Measurements from ENCODE around the gene COQ10A. TPM values are rescaled to one million over a fixed set of nuclear protein-coding genes. Genes with fewer than 3 reads are reported as not detected.

The COQ10A gene
- 3.1 TPM for total RNA-seq

DNA sequence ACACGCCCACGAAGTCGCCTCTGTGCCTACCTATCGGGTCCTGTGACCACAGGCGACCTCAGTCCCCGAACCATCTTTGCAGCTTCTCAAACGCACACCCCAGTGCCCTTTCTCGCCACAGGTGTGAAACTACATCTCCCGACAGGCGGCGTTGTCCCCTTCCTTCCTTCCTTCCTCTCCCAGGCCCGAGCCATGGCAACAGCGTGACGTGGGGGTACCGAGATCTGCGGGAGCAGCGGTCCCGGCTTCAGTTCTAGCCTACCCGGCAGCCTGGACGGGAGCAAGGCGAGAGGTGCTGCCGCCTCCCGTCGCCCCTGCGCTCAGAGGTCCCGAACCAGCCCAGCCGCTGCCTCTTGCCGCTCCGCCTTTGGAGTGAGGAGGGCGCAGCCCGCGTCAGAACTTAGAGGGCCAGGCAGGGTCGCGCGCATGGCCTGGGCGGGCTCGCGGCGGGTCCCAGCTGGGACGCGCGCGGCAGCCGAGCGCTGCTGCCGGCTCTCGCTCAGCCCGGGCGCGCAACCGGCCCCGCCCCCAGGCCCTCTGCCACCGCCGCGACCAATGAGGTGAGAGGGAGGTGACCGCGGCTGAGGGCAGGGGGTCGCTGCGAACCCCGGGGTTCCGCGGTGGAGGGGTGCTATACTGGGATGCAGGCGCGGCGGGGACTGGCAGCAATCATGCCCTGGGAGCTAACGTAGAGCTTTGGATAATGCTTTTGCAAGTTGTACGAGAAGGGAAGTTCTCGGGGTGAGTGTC is at the start of gene COQ10A:
Gene COQ10A (plus strand): TSS at position 250 of the 750 bp plus-strand sequence. CDS start 177 bp downstream, at position 427.
- ATAC-seq = peak; percentile 89

DNA sequence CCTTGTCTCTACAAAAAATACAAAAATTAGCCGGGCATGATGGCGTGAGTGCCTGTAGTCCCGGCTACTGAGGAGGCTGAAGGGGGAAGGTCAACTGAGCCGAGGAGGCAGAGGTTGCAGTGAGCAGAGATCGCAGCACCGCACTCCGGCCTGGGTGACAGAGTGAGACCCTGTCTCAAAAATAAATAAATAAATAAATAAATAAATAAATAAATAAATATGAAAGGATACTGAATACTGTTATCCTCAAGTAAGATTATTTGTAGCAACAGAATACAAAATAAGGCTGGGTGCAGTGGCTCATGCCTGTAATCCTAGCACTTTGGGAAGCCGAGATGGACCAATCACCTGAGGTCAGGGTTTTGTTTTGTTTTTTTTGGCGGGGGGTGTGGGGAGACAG is 46.9 kb upstream of the COQ10A start:
- no peak for ATAC-seq

DNA sequence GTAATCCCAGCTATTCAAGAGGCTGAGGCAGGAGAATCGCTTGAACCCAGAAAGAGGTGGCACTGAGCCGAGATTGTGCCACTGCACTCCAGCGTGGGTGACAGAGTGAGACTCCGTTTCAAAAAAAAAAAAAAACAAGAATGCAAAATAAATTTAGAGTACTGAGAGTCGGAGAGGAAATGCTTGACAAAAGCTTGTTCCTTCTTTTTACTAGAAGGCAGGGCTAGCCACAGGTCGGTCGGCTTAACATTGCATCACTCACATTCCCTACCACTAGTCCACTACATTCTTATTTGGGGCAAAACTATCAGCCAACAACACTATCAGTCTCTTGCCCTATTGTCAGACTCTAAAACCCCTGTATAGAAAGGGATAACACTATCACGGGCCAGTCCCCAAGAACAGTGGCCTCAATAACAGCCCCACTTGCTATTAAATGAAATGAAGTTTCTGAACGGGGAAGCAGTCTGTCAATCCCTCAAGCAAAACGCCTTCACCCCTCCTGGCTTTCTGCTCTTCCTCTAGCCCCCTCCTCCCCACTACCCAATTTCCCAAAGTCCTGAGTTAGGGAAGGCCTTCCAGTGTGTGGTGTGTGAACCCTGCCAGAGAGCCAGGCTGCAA is 46.0 kb upstream of the COQ10A start:
- no peak for ATAC-seq

DNA sequence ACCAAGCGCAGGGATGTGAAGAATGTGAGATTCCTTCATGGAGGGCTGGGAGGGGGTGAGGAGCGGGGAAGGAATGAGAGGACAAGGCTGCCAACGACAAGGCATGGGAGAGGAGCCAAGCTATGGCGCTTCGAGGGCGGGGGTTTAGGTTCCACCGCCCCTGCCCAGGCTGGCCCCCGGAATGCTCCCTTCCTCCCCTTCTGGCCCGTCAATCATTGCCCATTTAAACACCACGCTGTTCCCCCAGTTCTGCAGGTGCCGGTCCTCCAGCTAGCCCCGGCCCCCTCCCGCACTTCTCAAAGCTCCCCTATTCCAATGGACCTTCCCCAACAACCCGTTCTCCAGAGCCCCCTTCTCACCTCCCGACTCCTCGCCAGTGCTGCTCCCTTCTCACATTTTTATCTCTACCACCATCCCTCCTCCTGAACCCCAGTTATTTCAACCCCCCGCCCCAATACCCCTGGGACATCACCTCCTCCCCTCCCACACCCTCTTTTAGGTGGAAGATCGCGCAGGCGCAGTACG is 45.4 kb upstream of the COQ10A start:
- peak; percentile 1 for ATAC-seq

DNA sequence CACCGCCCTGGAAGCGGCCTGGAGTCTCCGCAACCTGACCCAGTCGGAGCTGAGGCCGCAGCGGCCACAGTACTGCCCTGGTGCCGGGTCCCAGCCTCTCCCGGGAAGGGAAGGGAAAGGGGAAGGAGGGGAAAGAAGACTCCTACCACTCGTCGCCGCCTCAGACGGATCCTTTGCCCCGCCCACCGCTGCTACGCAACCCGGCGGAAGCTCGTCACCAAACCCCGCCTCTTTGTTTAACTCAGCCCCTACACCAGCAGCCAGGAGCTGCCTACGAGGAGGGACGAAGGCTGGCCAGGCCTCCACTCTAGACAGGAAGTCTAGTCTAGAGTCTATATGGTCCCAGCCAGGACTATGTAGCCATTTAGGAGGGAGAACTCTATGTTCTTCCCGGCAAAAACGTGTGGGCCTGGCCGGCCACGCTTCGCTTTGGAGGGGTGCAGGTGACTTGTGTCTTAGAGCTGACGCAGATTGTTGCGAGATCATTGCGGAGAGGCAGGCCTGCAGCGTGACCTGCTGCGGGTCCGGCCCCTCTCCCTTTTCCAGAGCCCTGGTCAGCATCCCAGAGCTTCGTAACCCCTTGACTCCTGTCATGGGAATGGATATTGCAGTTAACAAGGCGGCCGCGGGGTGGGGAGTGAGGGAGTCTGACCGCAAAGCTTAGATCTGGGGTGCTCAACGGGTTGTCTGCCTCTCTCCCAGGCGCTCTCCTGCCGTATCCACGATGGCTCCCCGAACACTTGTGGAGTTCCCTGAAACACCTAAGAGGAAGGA is 44.8 kb upstream of the COQ10A start, which contains the start of gene RNF41:
Gene RNF41 (minus strand): TSS at position 166 of the 774 bp plus-strand sequence. CDS start 7,875 bp downstream, outside the sequence.
- ATAC-seq = peak; percentile 92

DNA sequence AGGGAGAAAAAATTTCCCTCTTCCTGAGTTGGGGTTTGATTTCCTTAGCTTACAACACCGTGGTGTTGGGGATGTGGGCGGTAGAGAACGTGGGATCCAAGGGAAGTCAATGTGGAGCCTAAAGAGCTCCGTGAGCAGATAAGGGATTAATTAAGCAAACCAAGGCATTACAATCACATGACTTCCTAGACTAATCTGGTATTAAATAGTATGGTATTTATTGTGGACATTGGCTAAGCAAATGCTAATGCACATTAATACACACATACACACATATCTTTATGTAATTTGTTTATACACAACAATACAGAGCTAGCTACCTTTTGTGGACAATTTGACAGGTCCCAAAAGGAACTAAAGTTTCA is 44.2 kb upstream of the COQ10A start:
- no peak for ATAC-seq

DNA sequence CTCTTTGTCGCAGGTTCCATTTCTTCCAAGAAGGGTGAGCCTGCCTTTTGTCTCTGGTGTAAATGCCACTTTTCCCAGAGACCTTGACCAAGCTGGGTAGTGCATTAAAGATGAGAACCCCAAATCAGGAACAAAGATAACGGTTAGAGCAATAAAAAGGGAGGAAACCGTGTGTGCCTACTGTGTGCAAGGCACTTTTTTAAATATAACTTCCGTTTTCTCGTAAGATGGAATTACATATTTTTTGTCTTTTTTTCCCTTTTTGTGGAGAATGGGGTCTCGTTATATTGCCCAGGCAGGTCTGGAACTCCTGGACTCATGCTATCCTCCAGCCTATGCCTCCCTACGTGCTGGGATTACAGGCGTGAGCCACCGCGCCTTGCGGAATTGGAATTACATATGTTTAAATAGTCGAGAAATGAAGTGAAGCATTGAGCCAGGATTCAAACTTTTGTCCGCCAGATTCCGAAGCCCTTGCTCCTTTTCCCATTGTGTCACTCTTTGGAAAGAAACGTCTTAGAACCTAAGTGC is 43.1 kb upstream of the COQ10A start:
- no peak for ATAC-seq

DNA sequence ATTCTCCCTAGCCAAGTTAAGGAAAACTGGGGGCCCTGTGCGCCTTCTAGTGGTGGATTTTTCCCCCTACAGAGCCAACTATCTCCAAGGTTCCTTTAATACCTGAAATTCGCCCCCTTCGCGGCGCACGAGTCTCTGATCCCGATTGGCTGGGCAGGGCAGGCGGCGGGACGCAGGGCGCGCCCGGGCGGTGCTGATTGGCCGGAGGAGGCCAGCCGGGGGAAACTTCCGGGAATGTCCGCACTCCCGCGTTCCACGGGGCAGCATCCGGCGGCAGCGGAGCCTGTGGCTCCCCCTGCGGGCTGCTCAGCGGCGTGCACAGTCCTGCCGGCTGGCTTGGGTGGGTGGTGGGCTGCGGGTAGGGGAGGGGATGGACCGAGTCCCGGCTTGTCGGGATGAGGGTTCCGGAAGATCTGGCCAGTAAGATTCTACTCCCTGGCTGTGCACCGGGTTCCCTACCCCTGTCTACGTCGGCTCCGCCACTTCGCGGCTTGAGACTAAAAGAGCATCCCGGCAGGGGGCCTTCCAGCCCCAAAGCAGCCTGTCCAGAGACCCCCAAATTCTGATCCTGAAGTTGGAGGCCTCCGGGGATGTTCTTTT is 42.5 kb upstream of the COQ10A start, which contains the start of gene NABP2:
Gene NABP2 (plus strand): TSS at position 241 of the 600 bp plus-strand sequence. CDS start 515 bp downstream, outside the sequence.
- peak; percentile 90 for ATAC-seq

DNA sequence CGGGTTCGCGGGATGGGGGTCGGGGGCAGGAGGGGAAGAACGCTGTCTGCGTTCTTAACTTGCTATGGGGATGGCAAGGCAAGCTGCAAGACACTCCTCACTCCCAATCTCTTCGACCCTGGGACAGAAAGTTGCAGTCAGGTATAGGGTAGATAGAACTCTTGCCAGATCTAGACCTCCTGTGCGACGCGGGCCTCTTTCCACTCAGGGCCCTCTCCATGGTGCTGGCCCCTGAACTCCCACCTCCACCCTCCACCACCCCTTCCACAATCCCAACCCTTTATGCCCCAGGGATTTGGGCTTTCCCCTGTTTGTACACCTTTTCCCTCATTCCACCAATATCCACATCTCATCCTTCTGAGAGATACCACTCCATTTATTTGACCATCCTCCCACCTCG is 41.8 kb upstream of the COQ10A start:
- no peak for ATAC-seq

DNA sequence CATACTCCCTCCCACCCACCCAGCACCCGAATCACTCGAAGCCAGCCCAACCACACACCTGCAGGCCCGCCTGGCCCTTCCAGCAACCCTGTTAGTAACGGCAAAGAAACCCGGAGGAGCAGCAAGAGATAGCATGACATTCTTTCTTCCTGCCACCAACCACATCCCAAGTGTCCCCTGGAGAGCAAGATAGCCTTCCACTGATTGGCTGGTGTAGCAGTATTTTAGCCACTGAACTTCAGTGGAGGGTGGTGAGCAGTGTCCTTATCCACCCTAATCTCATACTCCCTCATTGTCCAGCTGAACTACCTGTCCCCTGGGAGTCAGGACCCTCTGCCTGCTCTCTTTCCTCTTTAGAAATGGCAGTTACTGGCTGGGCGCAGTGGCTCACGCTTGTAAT is 37.7 kb upstream of the COQ10A start:
- no peak for ATAC-seq

DNA sequence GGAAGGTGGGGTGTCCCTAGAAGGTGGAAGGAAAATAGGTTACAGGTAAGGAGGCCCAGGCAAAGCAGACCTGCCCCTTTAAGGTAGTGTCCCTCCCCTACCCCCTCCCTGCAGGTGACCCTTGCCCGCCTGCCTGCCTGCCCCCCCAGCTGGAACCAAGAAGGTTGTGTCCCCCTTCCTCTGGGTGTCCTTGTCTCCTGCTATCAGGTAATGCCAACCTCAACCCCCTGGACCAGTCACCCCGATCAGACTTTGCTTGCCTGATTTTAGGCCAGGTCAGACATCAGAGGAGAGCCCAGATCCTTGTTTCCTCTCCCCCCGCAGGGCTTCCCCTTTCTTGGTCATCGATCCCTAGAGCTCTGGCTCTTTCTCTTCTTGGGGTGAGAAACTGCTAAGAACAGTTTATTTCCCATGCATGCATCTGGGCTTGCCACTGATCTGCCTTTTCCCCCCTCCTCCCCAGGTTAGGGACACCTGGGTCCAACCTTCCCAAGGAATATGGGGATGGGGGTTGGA is 36.8 kb upstream of the COQ10A start, which contains the start of gene SLC39A5:
Gene SLC39A5 (plus strand): TSS at position 136 of the 516 bp plus-strand sequence. CDS start 1,224 bp downstream, outside the sequence.
- no peak for ATAC-seq

DNA sequence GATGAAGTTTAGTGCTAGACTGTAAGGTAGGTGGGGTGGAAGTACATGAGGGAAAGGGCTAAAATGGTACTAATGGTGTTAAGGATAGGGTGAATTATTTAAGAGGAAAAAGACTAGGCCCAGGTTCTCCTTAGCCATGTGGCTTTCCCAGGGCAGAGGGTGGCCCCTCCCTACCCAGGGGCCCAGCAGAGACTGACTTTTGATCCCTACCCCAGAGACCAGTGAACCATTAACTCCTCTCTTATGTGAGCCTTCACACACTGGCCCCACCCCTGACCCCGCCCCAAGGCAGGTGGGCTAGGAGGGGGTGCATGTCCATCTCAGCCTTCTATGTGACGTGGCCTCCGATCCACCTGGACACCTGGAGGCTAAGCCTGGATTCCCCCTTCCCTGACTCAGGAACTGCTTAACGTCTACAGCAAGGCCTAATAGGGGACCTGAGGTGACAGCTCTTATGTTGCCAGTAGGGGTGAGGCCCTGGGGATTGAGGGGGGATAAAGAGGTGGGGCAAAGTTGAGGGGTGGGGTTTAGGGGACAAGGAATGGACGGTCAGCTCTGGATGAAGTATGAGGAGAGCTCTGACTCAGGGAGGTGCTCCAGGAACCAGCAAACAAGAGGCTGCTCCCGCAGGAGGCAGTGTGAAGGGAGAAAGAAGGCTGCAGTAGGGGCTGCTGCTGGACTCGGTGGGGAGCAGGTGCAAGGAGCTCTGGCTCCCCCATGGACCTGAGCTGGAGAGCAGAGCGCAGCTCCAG is 36.1 kb upstream of the COQ10A start:
- no peak for ATAC-seq

DNA sequence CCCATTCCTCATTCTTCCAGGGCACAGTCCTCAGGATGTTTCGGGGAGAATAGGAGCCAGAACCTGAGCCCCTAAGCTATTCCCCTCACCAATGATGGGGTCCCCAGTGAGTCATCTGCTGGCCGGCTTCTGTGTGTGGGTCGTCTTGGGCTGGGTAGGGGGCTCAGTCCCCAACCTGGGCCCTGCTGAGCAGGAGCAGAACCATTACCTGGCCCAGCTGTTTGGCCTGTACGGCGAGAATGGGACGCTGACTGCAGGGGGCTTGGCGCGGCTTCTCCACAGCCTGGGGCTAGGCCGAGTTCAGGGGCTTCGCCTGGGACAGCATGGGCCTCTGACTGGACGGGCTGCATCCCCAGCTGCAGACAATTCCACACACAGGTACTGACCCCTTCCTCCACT is 35.6 kb upstream of the COQ10A start:
- ATAC-seq = peak; percentile 20

DNA sequence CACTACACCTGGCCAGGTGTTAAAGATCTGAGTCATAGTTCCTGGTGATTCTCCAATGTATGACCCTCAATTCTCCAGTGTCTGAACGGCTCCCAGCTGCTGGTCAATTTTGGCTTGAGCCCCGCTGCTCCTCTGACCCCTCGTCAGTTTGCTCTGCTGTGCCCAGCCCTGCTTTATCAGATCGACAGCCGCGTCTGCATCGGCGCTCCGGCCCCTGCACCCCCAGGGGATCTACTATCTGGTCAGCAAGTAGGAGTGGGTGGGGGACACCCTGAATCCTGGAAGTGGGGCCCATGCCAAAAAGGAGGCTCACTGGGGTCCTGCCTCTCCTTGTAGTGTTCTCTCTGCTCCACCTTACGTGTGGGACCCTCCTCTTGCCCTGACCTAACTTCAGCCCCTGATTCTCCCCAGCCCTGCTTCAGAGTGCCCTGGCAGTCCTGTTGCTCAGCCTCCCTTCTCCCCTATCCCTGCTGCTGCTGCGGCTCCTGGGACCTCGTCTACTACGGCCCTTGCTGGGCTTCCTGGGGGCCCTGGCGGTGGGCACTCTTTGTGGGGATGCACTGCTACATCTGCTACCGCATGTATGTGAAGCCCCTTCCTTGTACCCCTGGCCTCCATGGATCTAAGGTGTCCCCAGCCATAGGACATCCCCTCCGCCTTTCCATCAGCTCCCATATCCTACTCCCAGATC is 31.9 kb upstream of the COQ10A start:
- ATAC-seq = no peak

DNA sequence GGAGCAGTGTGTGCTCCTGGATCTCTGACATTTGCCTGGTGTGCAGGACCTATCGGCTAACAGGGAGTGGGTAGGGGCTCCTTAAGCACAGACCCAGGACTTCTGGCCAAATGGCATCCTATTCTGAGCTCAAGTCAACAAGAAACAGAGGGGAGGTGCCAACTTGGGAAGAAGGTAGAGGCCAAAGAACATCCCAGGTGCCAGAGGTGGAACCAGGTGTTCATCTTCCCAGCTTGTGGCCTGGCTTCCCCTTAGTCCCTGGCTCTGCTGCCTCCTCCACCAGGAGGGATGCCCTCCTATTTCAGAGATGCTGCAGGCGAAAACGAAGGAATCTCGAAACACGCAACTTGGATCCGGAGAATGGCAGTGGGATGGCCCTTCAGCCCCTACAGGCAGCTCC is 30.7 kb upstream of the COQ10A start:
- no peak for ATAC-seq

DNA sequence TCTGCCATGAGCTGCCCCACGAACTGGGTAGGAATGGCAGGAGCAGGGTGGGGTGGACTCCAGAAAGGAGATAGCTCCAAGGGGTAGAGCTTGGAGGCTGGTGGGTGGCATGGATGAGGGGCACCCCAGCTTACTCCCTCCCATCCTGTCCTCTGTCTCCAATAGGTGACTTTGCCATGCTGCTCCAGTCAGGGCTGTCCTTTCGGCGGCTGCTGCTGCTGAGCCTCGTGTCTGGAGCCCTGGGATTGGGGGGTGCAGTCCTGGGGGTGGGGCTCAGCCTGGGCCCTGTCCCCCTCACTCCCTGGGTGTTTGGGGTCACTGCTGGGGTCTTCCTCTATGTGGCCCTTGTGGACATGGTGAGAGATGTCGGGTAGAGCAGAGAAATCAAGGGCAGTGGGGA is 29.8 kb upstream of the COQ10A start:
- no peak for ATAC-seq

DNA sequence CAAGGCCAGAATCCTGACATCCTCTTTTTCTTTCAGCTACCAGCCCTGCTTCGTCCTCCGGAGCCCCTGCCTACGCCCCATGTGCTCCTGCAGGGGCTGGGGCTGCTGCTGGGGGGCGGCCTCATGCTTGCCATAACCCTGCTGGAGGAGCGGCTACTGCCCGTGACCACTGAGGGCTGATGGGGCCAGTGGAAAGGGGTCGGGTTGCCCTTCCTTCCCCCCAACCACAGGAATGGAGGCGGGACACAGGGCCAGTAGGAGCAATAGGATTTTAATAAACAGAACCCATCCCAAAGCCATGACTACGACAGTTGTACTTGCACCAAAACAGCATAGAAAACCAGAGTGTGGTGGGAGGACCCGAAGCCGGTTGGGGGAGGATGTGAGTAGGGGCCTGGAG is 29.2 kb upstream of the COQ10A start:
- ATAC-seq = no peak

DNA sequence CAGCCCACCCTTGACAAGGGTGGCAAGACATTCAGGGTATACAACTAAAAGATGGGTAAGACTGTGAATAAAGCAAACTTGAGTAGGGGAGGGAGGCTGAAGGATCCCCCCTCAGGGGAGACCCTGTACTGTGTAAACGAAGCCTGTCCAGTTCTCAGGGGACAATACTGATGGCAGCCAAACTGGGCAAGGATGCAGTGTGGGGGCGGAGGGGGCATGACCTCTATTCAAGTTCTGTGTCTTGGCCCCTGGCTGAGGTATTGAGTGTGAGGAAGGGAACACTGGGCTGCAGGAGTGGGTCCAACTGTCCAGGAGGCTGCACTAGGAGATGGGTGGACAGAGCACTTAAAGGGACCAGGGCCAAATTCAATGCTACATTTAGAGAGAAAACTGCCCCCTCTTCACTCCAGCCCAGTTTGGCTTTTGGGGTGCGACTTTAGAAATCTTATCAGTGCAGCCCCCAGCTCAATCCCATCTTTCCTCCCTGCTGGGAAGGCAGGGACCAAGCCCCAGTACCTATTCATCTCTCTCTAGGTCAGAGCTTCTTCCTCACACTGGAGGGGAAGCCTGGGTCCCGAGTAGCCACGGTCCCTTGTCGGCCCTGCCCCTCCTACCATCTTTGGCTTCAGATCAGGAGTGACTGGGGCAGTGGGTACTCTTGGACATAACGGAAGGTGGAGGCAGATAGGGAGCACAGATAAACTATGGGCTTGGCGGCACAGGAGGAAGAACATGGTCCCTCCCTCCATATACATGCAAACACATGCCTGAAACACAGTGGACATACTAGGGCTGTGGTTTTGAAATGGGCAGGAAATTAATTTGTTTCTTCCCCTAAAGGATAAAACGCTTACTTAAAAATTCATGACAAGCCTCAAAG is 25.1 kb upstream of the COQ10A start:
- no peak for ATAC-seq

DNA sequence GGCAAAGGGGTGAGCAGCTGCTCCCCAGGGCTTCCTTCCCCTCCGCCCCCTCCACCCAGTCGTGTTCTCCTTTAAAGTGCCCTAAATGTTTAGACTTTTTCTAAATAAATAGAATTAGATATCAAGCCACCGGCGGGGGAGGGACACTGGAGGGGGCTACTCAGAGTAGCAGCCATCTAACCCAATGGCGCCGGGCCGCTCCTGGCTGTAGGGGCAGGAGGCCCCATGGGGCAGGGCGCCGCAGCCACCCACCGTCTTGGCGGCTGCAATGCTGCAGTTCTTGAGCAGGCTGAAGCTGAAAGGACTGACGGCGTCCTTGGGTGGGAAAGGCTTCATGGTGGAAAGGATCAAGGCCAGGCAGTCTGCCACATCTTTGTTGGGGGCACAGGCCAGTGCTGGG is 23.8 kb upstream of the COQ10A start:
- no peak for ATAC-seq

Data from esophagus mucosa (tissue), 1 donor.